Parathyroid adenoma (tissue), 2 donors: ENCODE measurements around the gene NDUFS5.

Experiments used
- H2AFZ ChIP-seq: fragments of 300-600 bp; sonication (generic); one replicate; pipeline ENCODE4 v1.7.0; 2017; ENCODE audit warnings: antibody characterized with exemption, mild to moderate bottlenecking
- H3K27ac ChIP-seq: fragments of 300-600 bp; sonication (generic); one replicate; pipeline ENCODE4 v1.7.0; 2017
- H3K27me3 ChIP-seq: fragments of 300-600 bp; sonication (generic); one replicate; pipeline ENCODE4 v1.7.0; 2017; ENCODE audit warnings: low read length; ENCODE audit not compliant: control insufficient read depth, insufficient read depth
- H3K36me3 ChIP-seq: fragments of 300-600 bp; sonication (generic); one replicate; pipeline ENCODE4 v1.7.0; 2017; ENCODE audit warnings: low read length; ENCODE audit not compliant: control insufficient read depth, insufficient read depth
- H3K4me1 ChIP-seq: fragments of 300-600 bp; sonication (generic); one replicate; pipeline ENCODE4 v1.7.0; 2017; ENCODE audit warnings: control low read depth
- H3K4me2 ChIP-seq: fragments of 300-600 bp; sonication (generic); one replicate; pipeline ENCODE4 v1.7.0; 2017; ENCODE audit warnings: low read length
- H3K4me3 ChIP-seq: fragments of 300-600 bp; sonication (generic); one replicate; pipeline ENCODE4 v1.7.0; 2017; ENCODE audit warnings: low read depth, low read length
- H3K79me2 ChIP-seq: fragments of 300-600 bp; sonication (generic); one replicate; pipeline ENCODE4 v1.7.0; 2017; ENCODE audit warnings: control low read depth
- H3K9ac ChIP-seq: fragments of 300-600 bp; sonication (generic); one replicate; pipeline ENCODE4 v1.7.0; 2017; ENCODE audit warnings: mild to moderate bottlenecking
- H3K9me3 ChIP-seq: fragments of 300-600 bp; sonication (generic); one replicate; pipeline ENCODE4 v1.7.0; 2017; ENCODE audit warnings: low read length; ENCODE audit not compliant: control insufficient read depth
- TF ChIP-seq, protein P1 (sequence below): fragments of 300-600 bp; sonication (generic); IDR thresholded peaks from one replicate; pipeline ENCODE4 v1.7.0; 2017; ENCODE audit warnings: antibody characterized with exemption, mild to moderate bottlenecking
- donor health status: primary hyperparathyroidism.

Gene NDUFS5

DNA sequence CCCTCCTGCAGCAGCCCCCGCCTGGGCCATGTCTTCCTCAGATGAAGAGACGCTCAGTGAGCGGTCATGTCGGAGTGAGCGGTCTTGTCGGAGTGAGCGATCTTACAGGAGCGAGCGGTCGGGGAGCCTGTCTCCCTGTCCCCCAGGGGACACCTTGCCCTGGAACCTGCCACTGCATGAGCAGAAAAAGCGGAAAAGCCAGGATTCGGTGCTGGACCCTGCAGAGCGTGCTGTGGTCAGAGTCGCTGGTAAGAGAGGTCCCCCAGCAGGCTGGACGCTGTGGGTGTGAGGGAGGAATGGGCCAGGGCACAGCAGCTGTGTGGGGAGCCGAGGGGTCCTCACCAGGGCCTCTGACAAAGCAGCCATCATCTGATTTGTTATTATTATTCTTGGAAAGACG lies 58.0 kb downstream of the NDUFS5 start:
- no peaks in the 10 kb centered on the region for H3K4me1 ChIP-seq
- H3K9me3 ChIP-seq = no peaks in the 10 kb centered on the region
- H3K27ac ChIP-seq = no peak overlapping the region
- no peak overlapping the region for H3K4me3 ChIP-seq
- no peaks in the 10 kb centered on the region for H3K27me3 ChIP-seq
- no peaks in the 10 kb centered on the region for H3K79me2 ChIP-seq
- TF ChIP-seq, protein P1, sequence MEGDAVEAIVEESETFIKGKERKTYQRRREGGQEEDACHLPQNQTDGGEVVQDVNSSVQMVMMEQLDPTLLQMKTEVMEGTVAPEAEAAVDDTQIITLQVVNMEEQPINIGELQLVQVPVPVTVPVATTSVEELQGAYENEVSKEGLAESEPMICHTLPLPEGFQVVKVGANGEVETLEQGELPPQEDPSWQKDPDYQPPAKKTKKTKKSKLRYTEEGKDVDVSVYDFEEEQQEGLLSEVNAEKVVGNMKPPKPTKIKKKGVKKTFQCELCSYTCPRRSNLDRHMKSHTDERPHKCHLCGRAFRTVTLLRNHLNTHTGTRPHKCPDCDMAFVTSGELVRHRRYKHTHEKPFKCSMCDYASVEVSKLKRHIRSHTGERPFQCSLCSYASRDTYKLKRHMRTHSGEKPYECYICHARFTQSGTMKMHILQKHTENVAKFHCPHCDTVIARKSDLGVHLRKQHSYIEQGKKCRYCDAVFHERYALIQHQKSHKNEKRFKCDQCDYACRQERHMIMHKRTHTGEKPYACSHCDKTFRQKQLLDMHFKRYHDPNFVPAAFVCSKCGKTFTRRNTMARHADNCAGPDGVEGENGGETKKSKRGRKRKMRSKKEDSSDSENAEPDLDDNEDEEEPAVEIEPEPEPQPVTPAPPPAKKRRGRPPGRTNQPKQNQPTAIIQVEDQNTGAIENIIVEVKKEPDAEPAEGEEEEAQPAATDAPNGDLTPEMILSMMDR = no peak
- no peak overlapping the region for H3K4me2 ChIP-seq
- no peak overlapping the region for H2AFZ ChIP-seq
- H3K9ac ChIP-seq = no peak overlapping the region
- H3K36me3 ChIP-seq = no peaks in the 10 kb centered on the region
